Measurements from ENCODE around the gene NR3C2.

Gene NR3C2

DNA sequence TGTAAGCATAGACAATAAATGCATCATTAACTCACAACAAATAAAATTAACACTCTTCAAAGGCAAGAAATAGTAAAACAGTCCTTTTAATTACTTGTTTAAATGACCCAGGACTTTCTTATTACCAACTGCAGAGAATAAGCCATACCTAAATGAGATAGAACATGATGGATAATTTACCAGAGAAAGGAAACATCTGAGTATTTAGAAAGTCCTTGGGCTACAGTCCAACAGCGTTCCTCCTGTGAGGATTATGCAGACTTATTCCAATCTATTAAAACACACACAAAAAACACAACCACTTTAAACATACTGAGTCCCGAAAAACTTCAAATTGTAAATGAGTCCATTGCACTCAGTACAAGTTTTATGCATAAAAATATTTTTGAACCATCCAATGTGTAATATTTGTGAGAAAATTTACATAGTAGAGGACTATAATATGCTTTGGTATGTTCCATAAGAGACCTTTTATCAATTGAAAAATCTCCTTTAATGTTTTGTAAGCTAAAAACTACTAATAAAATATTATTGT, 129.2 kb downstream of the NR3C2 start:
- DNase-seq (ENCODE audit: low read depth in 1 of 2, low spot score in 1 of 2) = no peak

DNA sequence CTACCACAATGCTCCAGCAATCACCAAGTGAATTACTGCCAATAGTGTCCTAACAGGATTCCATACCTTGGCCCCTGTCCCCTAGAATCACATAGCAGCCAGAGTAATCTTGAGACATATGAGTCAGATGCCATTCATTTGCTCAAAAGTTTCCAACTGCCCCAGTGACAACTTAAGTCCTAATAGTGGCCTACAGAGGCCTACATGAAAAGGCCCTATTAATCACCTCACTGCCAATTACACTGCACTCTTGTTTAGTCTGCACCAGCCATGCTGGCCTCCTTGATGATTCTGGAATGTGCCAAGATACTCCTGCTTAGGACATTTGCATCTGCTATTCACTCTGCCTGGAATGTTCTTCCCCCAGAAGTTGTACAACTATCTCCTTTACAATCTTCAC, 130.7 kb downstream of the NR3C2 start:
- no peak for DNase-seq (ENCODE audit: low read depth in 1 of 2, low spot score in 1 of 2)

GRCh38 chr4:148310756-148311155, 131.5 kb downstream of the NR3C2 start:
- DNase-seq (ENCODE audit: low read depth in 1 of 2, low spot score in 1 of 2) = no peak

DNA sequence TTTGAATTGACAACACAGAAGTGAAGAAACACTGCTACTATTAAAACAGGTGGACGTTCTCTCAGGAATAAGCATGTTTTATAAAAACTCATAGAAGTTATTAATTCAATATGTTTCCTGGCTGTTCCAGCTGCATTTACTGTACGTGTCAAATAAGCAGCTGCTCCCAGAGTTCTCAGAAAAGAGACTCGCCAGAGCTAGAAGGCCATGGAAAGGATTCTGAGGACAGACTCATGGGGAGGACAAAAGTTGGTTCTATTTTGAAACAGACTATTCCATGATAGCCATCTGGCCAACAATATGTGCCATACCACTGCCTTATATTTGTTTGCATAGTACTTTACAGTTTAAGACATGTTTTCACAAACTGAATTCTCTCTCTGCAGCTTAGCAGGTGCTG, 136.5 kb downstream of the NR3C2 start:
- DNase-seq (ENCODE audit: low read depth in 1 of 2, low spot score in 1 of 2) = no peak

- DNase-seq (ENCODE audit: low read depth in 1 of 2, low spot score in 1 of 2) = no peak
Observed at GRCh38 chr4:148302416-148302815, 139.8 kb downstream of the NR3C2 start.

DNA sequence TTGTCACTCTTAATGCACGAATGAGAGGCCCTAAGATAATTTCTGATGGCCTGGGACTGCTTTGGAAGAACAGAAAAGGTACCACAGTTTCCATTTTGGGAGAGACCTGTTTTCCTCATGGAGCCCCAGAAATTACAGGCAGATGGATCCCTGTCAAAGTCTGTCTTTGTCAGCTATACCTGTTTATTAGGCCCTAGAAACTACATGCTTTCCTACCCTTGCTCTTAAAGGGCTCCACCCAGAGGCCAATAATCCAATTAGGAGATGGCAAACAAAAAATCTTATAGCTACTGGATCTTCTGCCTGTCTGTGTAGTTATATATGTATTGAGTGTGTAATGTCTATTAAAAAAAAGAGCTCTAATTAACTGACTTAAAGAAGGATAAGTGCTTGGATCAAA, 141.3 kb downstream of the NR3C2 start:
- DNase-seq (ENCODE audit: low read depth in 1 of 2, low spot score in 1 of 2) = no peak

- DNase-seq (ENCODE audit: low read depth in 1 of 2, low spot score in 1 of 2) = no peak
Observed at GRCh38 chr4:148299337-148299736, 142.9 kb downstream of the NR3C2 start.

- no peak for DNase-seq (ENCODE audit: low read depth in 1 of 2, low spot score in 1 of 2)
Observed at GRCh38 chr4:148296498-148296897, 145.7 kb downstream of the NR3C2 start.

DNA sequence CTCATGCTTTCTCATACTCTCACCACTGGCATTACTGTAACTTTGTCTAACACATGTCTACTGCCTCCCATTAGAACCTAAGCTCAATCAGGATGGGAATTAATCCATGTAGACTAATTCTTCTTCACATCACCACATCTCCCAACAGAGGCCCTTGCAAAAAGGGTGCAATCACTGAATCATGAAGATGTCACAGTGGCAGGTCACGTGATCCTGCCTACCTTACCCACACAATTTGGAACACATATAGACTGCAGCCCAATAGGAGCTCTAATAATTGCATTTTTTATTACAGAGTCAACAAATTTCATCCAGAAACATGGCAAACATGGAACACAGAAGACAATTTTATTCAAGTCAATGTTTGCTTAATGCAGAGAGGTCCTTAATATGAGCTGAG, 146.6 kb downstream of the NR3C2 start:
- DNase-seq (ENCODE audit: low read depth in 1 of 2, low spot score in 1 of 2) = no peak

GRCh38 chr4:148293571-148293970, 148.6 kb downstream of the NR3C2 start:
- DNase-seq (ENCODE audit: low read depth in 1 of 2, low spot score in 1 of 2) = no peak

DNA sequence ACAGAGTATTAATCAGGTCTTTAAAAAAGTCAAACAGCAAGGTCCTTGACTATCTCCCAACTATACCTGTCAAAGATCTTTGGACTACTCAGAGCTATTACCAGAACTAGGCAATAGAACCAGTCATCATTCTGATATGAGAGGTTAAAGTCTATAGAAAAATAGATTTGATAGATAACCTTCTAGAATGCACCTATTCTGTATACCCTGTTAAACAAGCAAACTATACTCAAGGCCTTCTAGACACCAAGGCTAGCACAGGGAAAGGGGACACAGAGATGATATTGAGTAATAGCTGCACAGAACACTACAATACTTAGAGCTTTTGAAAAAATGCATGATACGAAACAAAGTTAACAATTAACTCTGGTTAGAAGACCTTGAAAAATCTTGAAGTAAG, 149.5 kb downstream of the NR3C2 start:
- DNase-seq (ENCODE audit: low read depth in 1 of 2, low spot score in 1 of 2) = no peak

DNA sequence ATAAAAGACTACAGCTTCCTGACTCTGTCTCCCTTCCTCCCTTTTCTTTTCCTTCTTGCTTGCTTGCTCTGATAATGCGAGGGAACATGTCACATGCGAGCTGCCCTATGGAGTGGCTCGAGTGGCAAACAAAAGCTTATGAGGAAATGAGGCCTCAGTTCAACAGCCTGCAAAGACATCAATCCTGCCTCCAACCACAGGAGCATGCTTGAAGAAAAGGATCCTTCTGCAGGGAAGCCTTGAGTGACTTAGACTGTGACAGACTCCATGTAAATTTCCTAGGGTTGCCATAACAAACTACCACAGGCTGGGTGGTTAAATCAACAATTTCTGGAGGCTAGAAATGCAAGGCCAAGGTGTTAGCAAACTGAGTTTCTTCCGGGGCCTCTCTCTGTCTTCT, 152.5 kb downstream of the NR3C2 start:
- DNase-seq (ENCODE audit: low read depth in 1 of 2, low spot score in 1 of 2) = no peak

- DNase-seq (ENCODE audit: low read depth in 1 of 2, low spot score in 1 of 2) = no peak
Observed at GRCh38 chr4:148288448-148288847, 153.8 kb downstream of the NR3C2 start.

DNA sequence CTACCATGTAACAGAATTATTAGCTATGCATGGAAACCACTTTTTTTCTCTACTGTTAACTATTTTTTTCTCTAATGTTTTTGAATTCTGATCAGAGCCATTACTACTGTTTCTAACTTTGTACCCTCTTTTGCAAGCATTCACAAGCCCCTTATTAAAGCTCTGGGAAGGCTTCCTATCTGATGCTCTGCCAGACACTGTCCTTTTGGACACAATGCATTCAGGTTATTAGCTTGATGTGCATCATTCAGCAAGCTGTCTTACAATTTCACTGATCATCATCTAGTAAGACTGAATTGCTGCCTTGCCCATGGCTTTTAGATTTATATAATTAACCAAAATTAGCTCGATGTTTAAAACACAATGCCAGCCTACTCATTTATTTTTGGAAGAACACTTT, 155.1 kb downstream of the NR3C2 start:
- no peak for DNase-seq (ENCODE audit: low read depth in 1 of 2, low spot score in 1 of 2)

- DNase-seq (ENCODE audit: low read depth in 1 of 2, low spot score in 1 of 2) = no peak
Observed at GRCh38 chr4:148286012-148286411, 156.2 kb downstream of the NR3C2 start.

GRCh38 chr4:148283665-148284064, 158.5 kb downstream of the NR3C2 start:
- no peak for DNase-seq (ENCODE audit: low read depth in 1 of 2, low spot score in 1 of 2)

DNA sequence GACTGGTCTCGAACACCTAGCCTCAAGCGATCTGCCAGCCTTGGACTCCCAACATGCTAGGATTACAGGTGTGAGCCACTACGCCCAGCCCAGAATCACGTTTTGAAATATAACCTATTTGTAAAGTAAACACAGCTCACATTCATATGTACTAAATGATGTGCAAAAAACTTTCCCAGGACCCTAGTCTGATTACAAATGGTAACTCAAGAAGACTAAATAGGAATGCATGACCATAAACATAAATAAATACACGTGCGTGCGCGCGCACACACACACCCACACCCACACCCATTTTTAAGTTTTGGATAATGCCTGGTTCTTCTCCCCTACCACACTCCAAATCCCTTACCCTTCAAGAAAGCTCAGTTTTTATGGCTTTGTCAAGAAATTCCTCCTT, 163.9 kb downstream of the NR3C2 start:
- no peak for DNase-seq (ENCODE audit: low read depth in 1 of 2, low spot score in 1 of 2)

- DNase-seq (ENCODE audit: low read depth in 1 of 2, low spot score in 1 of 2) = no peak
Observed at GRCh38 chr4:148275266-148275665, 166.9 kb downstream of the NR3C2 start.

DNA sequence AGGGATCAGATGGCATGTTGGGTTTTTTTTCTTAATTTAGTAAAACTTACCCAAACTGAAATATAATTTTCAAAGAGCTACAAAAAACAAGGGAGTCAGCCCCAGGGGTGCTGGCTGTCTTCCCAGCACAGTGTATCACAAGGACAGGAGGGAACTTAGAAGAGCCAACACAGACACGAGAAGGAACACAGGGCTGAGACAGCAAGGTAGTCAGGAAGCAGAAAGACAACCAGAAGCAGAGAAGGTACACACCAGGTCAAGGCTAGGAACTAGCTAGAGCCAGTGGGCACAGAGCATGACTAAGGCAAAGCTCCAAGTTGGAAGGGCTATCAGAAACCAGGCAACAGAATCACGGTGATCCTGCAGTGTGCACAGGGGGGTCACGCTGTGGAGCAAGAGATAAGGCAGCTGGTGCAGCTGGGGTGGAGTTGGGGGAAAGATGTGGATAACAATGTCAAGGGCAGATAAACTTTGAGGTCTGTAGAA, 168.7 kb downstream of the NR3C2 start:
- no peak for DNase-seq (ENCODE audit: low read depth in 1 of 2, low spot score in 1 of 2)

DNA sequence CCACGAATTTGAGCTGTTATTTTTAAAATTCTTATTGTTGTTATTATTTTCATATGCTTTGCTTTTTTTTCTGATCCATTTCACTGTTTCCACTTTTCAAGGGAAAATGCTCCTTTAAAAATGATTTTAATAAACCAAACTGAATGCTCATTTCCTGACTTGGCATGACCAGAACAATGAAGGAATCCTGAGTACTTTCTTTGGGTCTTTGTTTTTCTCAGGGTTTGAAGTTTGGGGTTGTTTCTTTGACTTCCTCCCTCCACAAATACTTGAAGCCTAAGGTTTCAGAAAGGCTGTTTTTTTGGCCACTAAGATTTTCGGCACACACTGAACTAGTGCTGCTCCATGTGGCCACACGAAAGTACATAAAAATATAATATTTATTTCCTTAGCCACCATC, 171.0 kb downstream of the NR3C2 start:
- DNase-seq (ENCODE audit: low read depth in 1 of 2, low spot score in 1 of 2) = no peak

GRCh38 chr4:148270630-148271029, 171.6 kb downstream of the NR3C2 start:
- DNase-seq (ENCODE audit: low read depth in 1 of 2, low spot score in 1 of 2) = no peak

GRCh38 chr4:148268835-148269234, 173.4 kb downstream of the NR3C2 start:
- DNase-seq (ENCODE audit: low read depth in 1 of 2, low spot score in 1 of 2) = no peak

DNA sequence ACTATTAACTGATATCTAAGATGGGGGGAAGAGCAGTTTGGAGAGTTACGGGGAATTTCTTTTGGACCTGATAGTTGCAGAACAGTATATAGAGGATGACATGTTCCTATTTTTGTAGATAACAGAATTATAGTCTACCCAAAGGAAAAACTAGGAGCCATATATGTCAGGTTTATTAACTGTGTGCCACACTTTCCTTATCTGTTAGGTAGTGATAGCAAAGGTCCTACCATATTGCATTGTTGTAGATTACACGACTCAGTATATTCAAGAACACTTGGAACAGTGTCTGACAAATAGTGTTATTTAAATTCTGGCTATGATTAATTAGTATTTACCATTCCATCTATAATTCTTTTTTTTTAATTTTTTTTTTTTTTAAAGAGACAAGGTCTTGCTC, 175.3 kb downstream of the NR3C2 start:
- no peak for DNase-seq (ENCODE audit: low read depth in 1 of 2, low spot score in 1 of 2)

- no peak for DNase-seq (ENCODE audit: low read depth in 1 of 2, low spot score in 1 of 2)
Observed at GRCh38 chr4:148266240-148266639, 176.0 kb downstream of the NR3C2 start.
